Panc1 (cell line): Measurements from ENCODE around the gene ADAMTSL2.

Source experiments
- CTCF ChIP-seq: fragments of 450-650 bp; IDR thresholded peaks from 2 replicates; pipeline ENCODE4 v1.5.1; 2017; ENCODE audit warnings: mild to moderate bottlenecking
- POLR2AphosphoS5 ChIP-seq: IDR thresholded peaks from 2 replicates; pipeline ENCODE4 v1.6.1; 2012; ENCODE audit warnings: mild to moderate bottlenecking, low read depth, low read length, moderate library complexity
- REST ChIP-seq, 2 experiments: IDR thresholded peaks; 2 replicates each; pipeline ENCODE4 v1.6.1; 2011 to 2012; ENCODE audit warnings: low read depth in 2 of 2, control low read depth in 1 of 2, low read length in 1 of 2, mild to moderate bottlenecking in 1 of 2, moderate library complexity in 1 of 2; ENCODE audit not compliant: insufficient read depth in 1 of 2
- SIN3A ChIP-seq: IDR thresholded peaks from 2 replicates; pipeline ENCODE4 v1.6.1; 2012; ENCODE audit warnings: low read depth, mild to moderate bottlenecking, low read length, moderate library complexity, borderline replicate concordance; ENCODE audit not compliant: insufficient read depth

- TF ChIP-seq CTCF (no peak), POLR2AphosphoS5 (no peak), SIN3A (no peak), REST (IDR thresholded peaks at IDR 0.05; ENCODE audit: insufficient read depth in 1 of 2, low read depth in 2 of 2, low read length in 1 of 2) (no peak)
Observed at GRCh38 chr9:133587051-133587450, 52.5 kb downstream of the ADAMTSL2 start.
